Pons (tissue), 1 donor: Measurements from ENCODE around the gene MED23.

Experiments used
- DNase-seq: peaks from one replicate; pipeline ENCODE4 v3.0.0-alpha.2; 2016; ENCODE audit warnings: low spot score

MED23 gene, protein sequence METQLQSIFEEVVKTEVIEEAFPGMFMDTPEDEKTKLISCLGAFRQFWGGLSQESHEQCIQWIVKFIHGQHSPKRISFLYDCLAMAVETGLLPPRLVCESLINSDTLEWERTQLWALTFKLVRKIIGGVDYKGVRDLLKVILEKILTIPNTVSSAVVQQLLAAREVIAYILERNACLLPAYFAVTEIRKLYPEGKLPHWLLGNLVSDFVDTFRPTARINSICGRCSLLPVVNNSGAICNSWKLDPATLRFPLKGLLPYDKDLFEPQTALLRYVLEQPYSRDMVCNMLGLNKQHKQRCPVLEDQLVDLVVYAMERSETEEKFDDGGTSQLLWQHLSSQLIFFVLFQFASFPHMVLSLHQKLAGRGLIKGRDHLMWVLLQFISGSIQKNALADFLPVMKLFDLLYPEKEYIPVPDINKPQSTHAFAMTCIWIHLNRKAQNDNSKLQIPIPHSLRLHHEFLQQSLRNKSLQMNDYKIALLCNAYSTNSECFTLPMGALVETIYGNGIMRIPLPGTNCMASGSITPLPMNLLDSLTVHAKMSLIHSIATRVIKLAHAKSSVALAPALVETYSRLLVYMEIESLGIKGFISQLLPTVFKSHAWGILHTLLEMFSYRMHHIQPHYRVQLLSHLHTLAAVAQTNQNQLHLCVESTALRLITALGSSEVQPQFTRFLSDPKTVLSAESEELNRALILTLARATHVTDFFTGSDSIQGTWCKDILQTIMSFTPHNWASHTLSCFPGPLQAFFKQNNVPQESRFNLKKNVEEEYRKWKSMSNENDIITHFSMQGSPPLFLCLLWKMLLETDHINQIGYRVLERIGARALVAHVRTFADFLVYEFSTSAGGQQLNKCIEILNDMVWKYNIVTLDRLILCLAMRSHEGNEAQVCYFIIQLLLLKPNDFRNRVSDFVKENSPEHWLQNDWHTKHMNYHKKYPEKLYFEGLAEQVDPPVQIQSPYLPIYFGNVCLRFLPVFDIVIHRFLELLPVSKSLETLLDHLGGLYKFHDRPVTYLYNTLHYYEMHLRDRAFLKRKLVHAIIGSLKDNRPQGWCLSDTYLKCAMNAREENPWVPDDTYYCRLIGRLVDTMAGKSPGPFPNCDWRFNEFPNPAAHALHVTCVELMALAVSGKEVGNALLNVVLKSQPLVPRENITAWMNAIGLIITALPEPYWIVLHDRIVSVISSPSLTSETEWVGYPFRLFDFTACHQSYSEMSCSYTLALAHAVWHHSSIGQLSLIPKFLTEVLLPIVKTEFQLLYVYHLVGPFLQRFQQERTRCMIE (N-terminal part only)

DNA sequence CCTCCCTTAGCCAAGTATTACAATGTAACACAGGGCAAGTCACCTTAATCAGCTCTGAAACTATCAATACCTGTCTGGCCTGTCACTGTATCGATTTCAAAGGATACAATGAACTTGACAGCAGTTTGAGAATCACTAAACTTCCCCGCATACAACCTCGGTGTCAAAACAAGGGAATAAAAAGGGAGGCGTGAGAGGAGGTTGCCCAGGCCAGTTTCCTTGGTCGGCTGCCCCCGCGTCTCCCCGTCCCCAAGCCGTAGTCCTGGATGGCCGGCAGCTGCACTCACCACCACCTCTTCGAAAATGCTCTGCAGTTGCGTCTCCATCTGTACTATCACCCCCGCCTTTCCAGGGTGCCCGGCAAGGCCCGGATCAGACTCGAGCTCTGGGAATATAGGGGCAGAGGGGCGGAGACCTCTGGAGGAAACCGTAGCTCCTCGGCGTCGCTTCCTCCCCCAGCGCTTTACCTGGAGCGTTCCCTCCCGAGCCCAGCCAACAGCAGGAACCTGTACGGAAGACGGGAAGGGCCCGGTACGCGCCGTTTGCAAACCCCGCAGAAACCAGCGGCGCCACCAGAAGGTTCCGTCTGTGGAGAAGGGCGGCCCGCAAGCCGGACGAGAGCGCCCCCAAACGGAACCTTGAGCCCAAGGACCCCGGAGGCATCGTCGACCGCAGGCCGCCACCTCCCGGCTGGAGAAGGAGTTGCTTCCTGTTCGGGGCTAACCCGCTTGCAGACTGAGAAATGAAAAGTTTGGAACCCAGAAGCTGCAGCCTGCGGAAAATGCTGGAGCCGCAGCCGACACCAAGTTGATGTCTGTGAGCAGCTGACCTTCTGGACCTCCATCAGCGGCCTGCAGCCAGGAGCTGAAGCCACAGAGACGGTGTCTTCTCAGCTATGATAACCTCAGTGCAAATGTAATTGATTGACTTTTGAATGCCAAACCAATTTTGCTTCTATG lies at the start of gene MED23:
MED23 (minus strand) TSS at position 519 of the 959 bp plus-strand sequence; CDS start at position 326, 193 bp downstream.
- peak; percentile 90 for DNase-seq

DNA sequence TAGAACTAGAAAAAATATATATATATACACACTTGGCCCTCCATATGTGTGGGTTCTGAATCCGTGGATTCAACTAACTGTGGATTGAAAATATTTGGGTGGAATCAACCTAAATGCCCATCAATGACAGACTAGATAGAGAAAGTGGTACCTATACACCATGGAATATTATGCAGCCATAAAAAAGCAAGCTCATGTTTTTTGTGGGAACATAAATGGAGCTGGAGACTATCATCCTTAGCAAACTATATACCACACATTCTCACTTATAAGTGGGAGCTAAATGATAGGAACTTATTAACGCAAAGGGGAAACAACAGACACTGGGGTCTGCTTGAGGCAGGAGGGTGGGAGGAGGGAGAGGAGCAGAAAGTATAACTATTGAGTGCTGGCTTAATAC lies 45.1 kb upstream of the MED23 start:
- DNase-seq: no peak

DNA sequence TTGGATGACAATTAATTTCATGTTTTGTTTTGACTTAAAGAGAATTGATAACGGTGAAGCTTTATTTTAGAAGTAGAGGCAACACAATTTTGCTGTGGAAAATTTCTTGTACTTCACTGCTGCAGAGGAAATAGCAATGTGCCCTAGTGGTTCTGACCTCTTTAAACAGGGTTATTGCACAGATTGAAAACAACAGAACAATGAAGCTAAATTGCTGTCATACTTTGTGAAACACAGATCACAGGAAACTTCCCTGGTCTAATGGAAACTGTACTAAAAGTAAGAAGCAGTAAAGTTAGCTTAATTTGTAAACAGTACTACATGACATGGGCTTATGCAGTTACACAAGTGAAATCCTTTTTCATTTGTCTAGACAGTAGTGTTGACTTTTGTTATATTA lies 41.8 kb upstream of the MED23 start:
- DNase-seq: no peak

DNA sequence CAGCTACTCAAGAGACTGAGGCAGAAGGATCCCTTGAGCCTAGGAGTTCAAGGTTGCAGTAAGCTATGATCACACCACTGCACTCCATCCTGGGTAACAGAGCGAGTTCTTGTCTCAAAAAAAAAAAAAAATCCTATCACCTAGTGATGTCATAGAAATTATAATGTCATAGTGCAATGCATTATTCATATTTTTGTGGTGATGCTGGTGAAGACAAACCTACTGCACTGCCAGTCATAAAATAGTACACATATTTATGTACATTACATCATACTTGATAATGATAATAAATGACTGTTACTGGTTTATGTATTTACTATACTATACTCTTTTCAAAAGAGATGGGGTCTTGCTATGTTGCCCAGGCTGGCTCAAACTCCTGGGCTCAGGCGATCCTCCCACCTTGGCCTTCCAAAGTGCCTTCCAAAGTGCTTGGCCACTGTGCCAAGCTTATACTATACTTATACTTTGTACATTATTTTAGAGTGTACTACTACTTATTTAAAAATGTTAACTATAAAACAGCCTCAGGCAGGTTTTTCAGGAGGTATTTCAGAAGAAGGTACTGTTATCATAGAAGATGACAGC lies 35.6 kb upstream of the MED23 start:
- DNase-seq: no peak

DNA sequence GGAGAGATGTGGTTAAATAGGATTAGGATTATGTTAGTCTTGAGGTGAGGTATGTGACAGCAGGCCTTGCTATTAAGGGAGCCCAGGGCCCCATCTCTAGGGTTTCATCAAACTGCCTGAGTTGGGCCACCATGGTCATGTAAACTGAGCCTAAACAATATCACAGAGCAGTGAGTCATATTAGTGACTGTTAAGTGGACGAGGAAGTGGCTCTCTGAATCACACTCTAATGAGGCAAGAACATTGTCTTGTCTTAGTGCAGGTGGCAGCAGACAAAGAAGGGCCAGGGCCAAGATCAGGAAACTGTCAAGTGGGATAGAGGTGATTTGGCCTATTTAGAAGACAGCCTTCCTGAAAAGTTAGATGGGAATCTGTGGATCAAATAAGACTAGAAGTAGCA lies 32.2 kb upstream of the MED23 start:
- DNase-seq: no peak

DNA sequence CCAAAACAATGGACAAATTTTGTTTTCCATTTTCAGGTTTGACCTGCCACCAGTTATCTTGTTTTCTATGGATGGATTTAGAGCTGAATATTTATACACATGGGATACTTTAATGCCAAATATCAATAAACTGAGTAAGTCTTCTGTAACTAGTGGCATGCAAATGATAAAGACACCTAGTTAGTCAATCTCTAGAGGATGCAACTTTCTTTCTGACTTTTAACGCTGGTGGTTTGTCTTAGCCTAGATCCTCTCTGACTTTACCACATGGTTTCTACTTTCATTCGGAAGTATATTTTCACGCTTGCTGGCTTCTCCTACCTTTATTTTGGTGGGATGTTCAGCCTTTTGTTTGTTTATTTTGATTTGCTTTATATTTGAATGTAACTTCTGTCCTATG lies 30.2 kb upstream of the MED23 start:
- DNase-seq: no peak

DNA sequence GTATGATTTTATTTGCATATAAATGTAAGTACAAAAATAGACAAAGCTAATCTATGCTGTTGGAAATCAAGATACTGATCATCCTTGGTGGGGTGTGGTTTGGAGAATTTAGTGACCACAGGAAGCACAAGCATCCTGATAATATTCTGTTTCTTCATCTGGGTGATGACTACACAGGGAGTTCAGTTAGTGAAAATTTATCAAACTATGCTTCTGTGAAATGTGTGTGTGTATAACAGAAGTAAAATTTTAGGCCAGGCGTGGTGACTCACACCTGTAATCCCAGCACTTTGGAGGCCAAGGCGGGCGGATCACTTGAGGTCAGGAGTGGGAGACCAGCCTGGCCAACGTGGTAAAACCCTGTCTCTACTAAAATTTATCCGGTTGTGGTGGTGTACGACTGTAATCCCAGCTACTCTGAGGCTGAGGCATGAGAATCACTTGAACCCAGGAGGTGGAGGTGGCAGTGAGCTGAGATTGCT lies 29.6 kb upstream of the MED23 start:
- DNase-seq: no peak

DNA sequence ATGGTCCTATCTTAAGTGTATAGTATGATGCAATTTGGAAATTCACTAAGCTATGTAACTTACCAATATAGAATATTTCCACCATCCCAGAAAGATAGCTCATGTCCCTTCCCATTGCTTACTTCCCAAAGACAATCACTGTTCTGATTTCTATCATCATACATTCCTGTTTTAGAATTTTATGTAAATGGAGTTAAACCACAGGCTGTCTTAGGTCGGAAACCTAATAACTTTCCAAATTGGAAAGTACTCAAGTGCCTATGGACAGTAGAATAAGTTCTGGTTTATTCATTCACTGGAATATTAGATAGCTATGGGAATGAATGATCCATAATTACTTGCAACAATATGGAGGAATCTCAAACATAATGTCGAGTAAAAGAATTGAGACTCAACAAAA lies 29.2 kb upstream of the MED23 start:
- no peak for DNase-seq

DNA sequence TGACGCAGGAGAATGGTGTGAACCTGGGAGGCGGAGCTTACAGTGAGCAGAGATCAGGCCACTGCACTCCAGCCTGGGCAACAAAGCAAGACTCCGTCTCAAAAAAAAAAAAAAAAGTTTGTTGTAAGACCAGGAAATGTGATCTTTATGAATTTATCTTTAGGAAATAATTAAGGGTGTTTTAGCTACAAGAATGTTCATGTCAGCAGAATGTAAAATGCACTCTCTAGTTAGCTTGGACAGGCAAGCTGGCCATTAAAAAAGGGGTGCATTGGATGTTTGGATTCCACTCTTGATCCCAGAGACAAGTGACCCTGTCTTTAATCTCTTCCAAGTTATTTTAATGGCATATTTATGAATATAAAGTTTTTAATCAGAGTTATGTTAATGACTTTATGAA lies 28.6 kb upstream of the MED23 start:
- DNase-seq: no peak

DNA sequence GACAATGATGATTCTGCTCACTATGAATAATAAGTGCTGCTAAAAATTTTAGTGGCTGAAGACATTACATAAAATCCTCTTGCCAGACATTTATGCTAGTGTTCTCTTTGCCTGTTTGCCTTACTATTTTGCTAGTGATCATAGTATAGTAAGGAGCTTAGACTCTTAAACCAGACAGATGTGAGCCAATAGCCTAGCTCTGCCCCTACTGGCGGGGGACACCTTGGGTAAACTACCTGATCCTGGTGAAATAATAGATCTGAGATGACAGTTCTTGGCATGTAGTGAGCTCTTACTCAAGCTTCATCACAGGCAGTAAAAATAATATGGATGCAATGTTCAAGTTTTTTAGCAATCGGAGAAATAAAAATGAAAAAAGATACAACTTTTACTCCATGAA lies 27.9 kb upstream of the MED23 start:
- no peak for DNase-seq

DNA sequence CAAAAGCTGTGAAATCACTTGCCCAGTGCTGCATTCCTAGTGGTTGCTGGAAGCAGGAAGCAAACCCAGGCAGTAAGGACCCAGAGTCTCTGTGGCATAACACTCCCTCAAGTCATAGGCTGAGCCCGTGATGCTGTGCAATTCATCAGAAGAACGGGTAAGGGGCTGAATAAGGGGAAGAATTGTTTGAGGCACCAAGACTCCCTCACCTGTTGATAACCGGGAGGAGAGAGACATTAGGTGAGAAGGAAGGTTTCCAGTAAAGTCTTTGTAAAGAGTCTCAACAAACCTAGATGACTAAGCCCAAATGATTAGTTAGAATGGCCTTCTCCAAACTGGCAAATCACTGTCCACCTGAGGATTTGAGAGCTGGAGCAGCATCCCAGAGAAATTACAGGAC lies 27.3 kb upstream of the MED23 start:
- DNase-seq: no peak

DNA sequence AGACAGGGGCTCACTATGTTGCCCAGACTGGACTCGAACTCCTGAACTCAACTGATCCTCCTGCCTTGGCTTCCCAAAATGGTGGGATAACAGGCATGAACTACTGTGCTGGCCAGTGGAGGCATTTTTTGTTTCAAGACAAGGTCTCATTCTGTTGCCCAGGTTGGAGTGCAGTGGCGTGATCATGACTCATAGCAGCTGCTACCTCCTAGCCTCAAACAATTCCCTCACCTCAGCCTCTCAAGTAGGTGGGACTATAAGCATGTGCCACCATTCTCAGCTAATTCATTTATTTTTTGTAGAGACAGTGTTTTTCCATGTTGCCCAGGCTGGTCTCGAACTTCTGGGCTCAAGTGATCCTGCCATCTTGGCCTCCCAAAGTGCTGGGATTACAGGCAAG lies 26.3 kb upstream of the MED23 start:
- DNase-seq: no peak

DNA sequence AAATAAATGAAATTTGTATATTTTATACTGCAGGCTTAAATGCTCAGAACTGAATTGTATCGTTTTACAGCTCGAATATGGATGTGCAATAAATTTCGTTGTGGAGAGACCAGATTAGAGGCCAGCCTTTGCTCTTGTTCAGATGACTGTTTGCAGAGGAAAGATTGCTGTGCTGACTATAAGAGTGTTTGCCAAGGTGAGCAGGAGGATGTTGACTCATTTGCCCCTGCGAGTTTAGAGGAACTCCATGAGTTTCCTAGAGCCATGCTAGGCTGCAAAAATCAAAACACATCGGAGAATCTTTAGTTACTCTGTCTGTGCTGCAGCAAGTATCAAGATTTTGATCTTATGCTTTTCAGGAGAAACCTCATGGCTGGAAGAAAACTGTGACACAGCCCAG lies 24.4 kb upstream of the MED23 start:
- no peak for DNase-seq

DNA sequence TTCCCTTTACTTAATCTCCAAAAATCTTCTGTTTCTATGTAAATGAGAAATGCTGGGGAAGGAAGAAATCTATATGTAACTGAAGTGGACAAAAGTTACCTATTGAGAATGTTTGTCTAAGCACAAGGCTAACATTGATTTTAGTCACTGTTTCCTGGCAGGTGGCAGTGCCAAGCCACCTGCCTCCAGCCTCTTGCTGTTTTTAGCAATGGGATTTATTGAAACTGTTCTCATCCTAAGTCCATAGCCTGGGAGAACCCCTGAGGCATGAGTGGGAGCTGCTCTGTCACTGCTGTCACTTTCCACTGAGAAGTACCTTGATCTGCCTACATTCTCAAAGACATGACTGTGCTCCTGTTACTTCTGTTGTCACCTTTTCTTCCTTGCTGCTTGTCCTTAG lies 23.7 kb upstream of the MED23 start:
- no peak for DNase-seq

DNA sequence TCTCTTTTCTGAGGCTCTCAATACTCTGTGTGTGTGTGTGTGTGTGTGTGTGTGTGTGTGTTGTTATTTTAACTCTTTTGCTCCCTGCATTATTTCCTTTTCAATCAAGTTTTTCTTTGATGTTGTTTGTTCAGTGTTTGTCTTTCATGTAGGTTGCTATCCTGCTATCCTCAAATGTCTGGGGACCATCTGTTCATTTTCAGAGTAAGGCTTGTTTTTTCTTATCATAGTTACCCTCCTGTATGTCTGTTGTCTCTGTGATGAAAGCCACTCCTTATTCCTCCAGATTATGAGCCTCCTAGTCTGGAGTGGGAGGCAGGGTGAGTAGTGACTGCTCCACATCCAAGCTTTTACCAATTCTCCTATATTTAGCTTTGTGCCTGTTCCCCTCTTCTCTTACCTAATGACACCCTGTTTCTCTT lies 18.2 kb upstream of the MED23 start:
- DNase-seq: no peak

DNA sequence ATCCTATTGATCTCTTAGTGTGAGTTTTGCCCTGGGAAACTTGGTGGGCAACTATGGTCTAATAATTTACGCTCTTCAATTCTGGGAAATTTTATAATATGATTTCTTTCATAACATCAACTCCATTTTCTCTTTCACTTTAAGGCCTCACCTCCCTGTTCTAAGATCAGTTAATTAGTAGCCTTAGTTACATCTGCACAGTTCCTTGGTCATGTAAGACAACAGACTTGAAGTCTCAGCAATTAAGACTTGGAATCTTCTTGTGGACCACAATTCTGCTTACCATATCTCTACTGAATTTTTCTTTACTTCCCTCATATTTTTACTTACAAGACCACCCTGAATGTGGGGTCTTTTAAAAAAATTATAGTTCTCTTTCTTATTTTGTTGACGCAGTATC lies 17.8 kb upstream of the MED23 start:
- no peak for DNase-seq

DNA sequence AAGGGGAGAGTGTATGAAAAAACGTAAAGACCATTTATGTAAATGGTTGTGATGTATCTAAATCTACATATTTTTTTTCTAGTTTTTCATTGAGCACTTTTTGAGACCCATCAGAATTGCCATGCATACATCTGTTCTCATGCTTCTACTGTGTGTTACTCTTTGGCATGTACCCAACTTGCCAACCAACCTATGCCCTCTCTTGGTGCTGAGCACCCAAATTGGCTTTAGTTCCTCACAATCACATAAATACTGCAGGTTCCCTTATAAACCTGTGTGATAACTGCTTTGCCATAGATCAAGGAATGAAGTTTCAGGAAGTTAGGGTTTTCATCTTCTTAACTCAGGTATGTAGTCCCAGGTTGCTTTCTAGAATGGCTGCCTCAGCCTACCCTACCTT lies 16.9 kb upstream of the MED23 start:
- no peak for DNase-seq

DNA sequence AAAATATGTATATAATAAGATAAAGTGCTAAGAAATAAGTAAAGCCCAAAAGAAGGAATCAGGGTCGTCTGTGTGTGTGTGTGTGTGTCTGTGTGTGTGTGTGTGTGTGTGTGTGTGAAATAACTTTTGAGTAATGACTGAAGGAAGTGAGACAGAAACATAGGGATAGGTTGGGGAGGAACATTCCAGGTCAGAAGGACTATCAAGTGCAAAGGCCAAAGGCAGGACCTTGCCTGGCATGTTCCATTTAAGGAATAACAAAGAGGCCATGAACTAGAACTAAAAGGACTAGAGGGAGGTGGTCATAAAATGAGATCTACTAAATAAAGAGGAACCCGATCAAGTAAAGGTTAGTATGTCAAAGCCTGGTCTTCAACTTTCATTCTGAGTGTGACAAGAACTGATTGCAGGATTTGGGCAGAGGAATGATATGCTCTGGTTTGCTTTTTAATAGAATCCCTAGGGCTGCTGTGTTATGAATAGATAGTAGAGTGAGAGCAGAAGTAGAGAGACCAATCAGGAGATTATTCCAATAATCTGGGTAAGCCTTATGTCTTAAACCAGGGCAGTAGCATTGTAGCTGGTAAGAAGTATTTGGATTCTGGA lies 15.9 kb upstream of the MED23 start:
- no peak for DNase-seq

DNA sequence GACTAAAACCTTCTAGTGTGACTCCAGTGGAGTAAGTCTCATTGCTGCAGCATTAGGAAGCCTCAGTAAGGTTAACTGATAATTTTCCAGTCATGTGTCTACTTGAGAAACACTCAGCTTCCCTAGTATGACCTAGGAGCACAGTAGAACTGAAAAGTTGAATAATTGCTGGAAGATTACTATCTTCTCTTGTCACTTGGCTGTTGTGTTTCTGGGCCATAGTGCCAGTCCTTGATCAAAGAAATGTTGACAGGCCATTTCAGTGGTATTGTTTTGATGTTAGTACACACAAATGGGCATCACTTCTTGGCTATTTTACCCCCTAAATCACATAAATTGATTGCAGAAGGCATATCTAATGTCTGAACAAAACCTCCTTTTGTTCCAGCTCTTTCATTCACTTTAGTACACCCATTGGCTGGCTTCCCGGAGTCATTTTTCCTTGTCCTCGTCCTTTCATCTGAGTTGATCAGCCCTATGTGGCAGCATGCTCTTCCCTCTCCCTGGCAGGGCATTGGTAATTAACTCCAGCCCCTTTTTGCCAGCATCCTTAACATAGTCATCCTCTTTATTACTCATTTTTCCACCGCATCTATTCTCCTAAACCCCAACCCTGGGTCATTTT lies 15.1 kb upstream of the MED23 start:
- DNase-seq: peak; percentile 91

DNA sequence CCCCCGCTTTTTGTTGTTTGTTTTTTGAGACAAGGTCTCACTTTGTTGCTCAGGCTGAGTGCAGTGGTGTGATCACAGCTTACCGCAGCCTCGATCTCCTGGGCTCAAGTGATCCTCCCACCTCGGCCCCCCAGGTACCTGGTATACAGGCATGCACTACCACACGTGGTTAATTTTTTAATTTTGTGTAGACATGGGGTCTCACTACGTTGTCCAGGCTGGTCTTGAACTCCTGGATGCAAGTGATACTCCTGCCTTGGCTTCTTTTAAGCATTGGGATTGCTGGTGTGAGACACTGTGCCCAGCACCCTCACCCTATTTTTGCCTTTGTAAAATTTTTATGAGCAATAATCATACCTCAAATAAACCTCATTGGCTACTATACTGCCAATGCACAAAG lies 14.5 kb upstream of the MED23 start:
- DNase-seq: no peak
